A549 (cell line): ENCODE data around the gene ZDHHC11B.
"Not testable (repeated sequence)": the region's sequence is repeated elsewhere in the genome, so short reads cannot be mapped to it uniquely, and the experiment has no call there.

Experiments
- EP300 ChIP-seq, 2 experiments: fragments of >200 bp; sonication (Bioruptor Twin); formaldehyde crosslinking; IDR thresholded peaks; 2 replicates in 1 of 2; 3 replicates in 1 of 2; pipeline ENCODE4 v1.6.1; 2016 to 2017
- ESRRA ChIP-seq: fragments of 150-350 bp; IDR thresholded peaks from 2 replicates; pipeline ENCODE4 v1.6.1; 2014; ENCODE audit warnings: mild to moderate bottlenecking, low read length, borderline replicate concordance
- GATA3 ChIP-seq: IDR thresholded peaks from 2 replicates; pipeline ENCODE4 v1.6.1; 2012; ENCODE audit warnings: borderline replicate concordance
- KDM1A ChIP-seq: fragments of 200-600 bp; sonication (generic); IDR thresholded peaks from 2 replicates; pipeline ENCODE4 v1.6.1; 2016; ENCODE audit warnings: low read depth, mild to moderate bottlenecking

- not testable (repeated sequence) for TF ChIP-seq ESRRA; GATA3; EP300 (IDR thresholded peaks at IDR 0.05); KDM1A
Observed at GRCh38 chr5:747303-747844, 37.2 kb downstream of the ZDHHC11B start.
